HG03108 (cell line): ENCODE measurements around the gene IGF1R.
"Not testable (repeated sequence)": the region's sequence is repeated elsewhere in the genome, so short reads cannot be mapped to it uniquely, and the experiment has no call there.

ENCODE experiments used
- ATAC-seq: cut with Tn5 transposase; IDR thresholded peaks from one replicate; pipeline ENCODE4 v1.9.1; 2021; ENCODE audit warnings: moderate library complexity; ENCODE audit not compliant: unreplicated experiment

IGF1R gene

GRCh38 chr15:98980899-98981228, 332.5 kb downstream of the IGF1R start:
- no peak for ATAC-seq

- ATAC-seq: no peak
Measured at GRCh38 chr15:98981851-98982722, 333.7 kb downstream of the IGF1R start.

GRCh38 chr15:98983334-98983733, 335.0 kb downstream of the IGF1R start:
- no peak for ATAC-seq

- no peak for ATAC-seq
Measured at GRCh38 chr15:98986281-98986680, 337.9 kb downstream of the IGF1R start.

- no peak for ATAC-seq
Measured at GRCh38 chr15:98994892-98995291, 346.6 kb downstream of the IGF1R start.

- no peak for ATAC-seq
Measured at GRCh38 chr15:98996169-98996568, 347.8 kb downstream of the IGF1R start.

GRCh38 chr15:98996624-98997023, 348.3 kb downstream of the IGF1R start:
- no peak for ATAC-seq

GRCh38 chr15:98997312-98997711, 349.0 kb downstream of the IGF1R start:
- no peak for ATAC-seq

- ATAC-seq: no peak
Measured at GRCh38 chr15:98997755-98998154, 349.4 kb downstream of the IGF1R start.

- no peak for ATAC-seq
Measured at GRCh38 chr15:98998279-98998678, 349.9 kb downstream of the IGF1R start.

- ATAC-seq: no peak
Measured at GRCh38 chr15:98999233-98999632, 350.9 kb downstream of the IGF1R start.

GRCh38 chr15:99002226-99002625, 353.9 kb downstream of the IGF1R start:
- ATAC-seq: no peak

GRCh38 chr15:99003317-99003716, 355.0 kb downstream of the IGF1R start:
- not testable (repeated sequence) for ATAC-seq

- ATAC-seq: not testable (repeated sequence)
Measured at GRCh38 chr15:99004998-99005974, 356.9 kb downstream of the IGF1R start.

- no peak for ATAC-seq
Measured at GRCh38 chr15:99006146-99006545, 357.8 kb downstream of the IGF1R start.

- no peak for ATAC-seq
Measured at GRCh38 chr15:99006904-99007495, 358.7 kb downstream of the IGF1R start.

GRCh38 chr15:99009741-99010330, 361.5 kb downstream of the IGF1R start:
- ATAC-seq: no peak

GRCh38 chr15:99010768-99011167, 362.4 kb downstream of the IGF1R start:
- ATAC-seq: no peak
